Endothelial cell of umbilical vein (primary cell): ENCODE data around the gene HTR3E. TPM values are rescaled to one million over a fixed set of nuclear protein-coding genes. Genes with fewer than 3 reads are reported as not detected.

Experiments
- BruUV-seq: library from RNA; stranded (reverse); fragments of 400-500 nt; replicated peaks from 2 replicates; lab custom pipeline; 2021; lab: Mats Ljungman, UMichigan
- CTCF ChIA-PET: fragments of 300-600, 350-600 bp; sonication (Branson Sonifier 250); formaldehyde crosslinking; loops from one replicate; lab custom pipeline; 2021; ENCODE audit warnings: antibody characterized with exemption, inconsistent platforms; lab: Charles Lee
- POLR2A ChIA-PET: fragments of 300-600, 350-600 bp; sonication (Branson Sonifier 250); formaldehyde crosslinking; loops from one replicate; lab custom pipeline; 2021; ENCODE audit warnings: antibody characterized with exemption, inconsistent platforms; lab: Charles Lee
- DNase-seq: peaks from one replicate; pipeline ENCODE4 v3.0.0-alpha.2; 2011; ENCODE audit warnings: low read depth, low spot score
- FAIRE-seq: peaks from 2 replicates; lab custom pipeline; 2011; peaks lifted over from hg19 to GRCh38; lab: Jason Lieb, UNC
- H2AFZ ChIP-seq: 2 replicates; pipeline ENCODE4 v1.6.0; 2012; ENCODE audit warnings: low read depth, low read length, control low read depth, inconsistent platforms
- H3K27ac ChIP-seq: 2 replicates; pipeline ENCODE4 v1.5.1; 2011; ENCODE audit warnings: low read depth, mild to moderate bottlenecking, control low read depth, low read length, moderate library complexity; ENCODE audit not compliant: insufficient read depth
- H3K27me3 ChIP-seq, 2 experiments: 2 replicates each; pipeline versions ENCODE4 v1.6.0 to v1.6.1; 2011; ENCODE audit warnings: low read length in 2 of 2, mixed read lengths in 1 of 2; ENCODE audit not compliant: control insufficient read depth in 2 of 2, insufficient read depth in 2 of 2
- H3K36me3 ChIP-seq, 2 experiments: 2 replicates in 1 of 2; 3 replicates in 1 of 2; pipeline ENCODE4 v1.5.1; 2011; ENCODE audit warnings: low read length in 2 of 2, mild to moderate bottlenecking in 1 of 2, moderate library complexity in 1 of 2; ENCODE audit not compliant: control insufficient read depth in 2 of 2, insufficient read depth in 2 of 2; ENCODE audit errors: extremely low read depth in 1 of 2
- H3K4me1 ChIP-seq: 3 replicates; pipeline ENCODE4 v1.5.1; 2011; ENCODE audit warnings: mild to moderate bottlenecking, low read length; ENCODE audit not compliant: control insufficient read depth, insufficient read depth; ENCODE audit errors: extremely low read depth
- H3K4me2 ChIP-seq: 2 replicates; pipeline ENCODE4 v1.6.1; 2011; ENCODE audit warnings: low read length, control low read depth, mixed read lengths; ENCODE audit not compliant: insufficient read depth
- H3K4me3 ChIP-seq, 3 experiments: fragments of 200-600 bp in 1 of 3; sonication (generic), shearing (Covaris generic) in 1 of 3; replicated peaks in 1 of 3; 2 replicates each; pipeline ENCODE4 v1.5.1; 2011 to 2016; ENCODE audit warnings: control low read depth in 3 of 3, low read length in 3 of 3, mild to moderate bottlenecking in 2 of 3, inconsistent platforms in 1 of 3, low read depth in 1 of 3, moderate library complexity in 1 of 3; ENCODE audit not compliant: insufficient read depth in 1 of 3
- H3K79me2 ChIP-seq: 2 replicates; pipeline ENCODE4 v1.6.0; 2012; ENCODE audit warnings: low read length, inconsistent platforms; ENCODE audit not compliant: control insufficient read depth, insufficient read depth
- H3K9ac ChIP-seq: replicated peaks from 2 replicates; pipeline ENCODE3; 2011; ENCODE audit warnings: low read length, control low read depth; ENCODE audit not compliant: insufficient read depth; ENCODE audit errors: extremely low read depth
- H3K9me1 ChIP-seq: replicated peaks from 3 replicates; pipeline ENCODE4 v1.6.0; 2011; ENCODE audit warnings: mild to moderate bottlenecking, low read length; ENCODE audit not compliant: control insufficient read depth, insufficient read depth; ENCODE audit errors: extremely low read depth
- H3K9me3 ChIP-seq: replicated peaks from 2 replicates; pipeline ENCODE4 v1.5.1; 2012; ENCODE audit warnings: low read length, inconsistent platforms; ENCODE audit not compliant: control insufficient read depth, insufficient read depth
- H4K20me1 ChIP-seq: replicated peaks from 2 replicates; pipeline ENCODE3; 2011; ENCODE audit warnings: mild to moderate bottlenecking, low read length; ENCODE audit not compliant: control insufficient read depth, insufficient read depth; ENCODE audit errors: extremely low read depth
- EZH2 ChIP-seq: IDR thresholded peaks from 2 replicates; pipeline ENCODE4 v1.6.1; 2012; ENCODE audit warnings: borderline replicate concordance, low read depth, mild to moderate bottlenecking, moderate library complexity, low read length, inconsistent platforms; ENCODE audit not compliant: severe bottlenecking
- FOS ChIP-seq: IDR thresholded peaks from 2 replicates; pipeline ENCODE4 v1.6.1; 2011; ENCODE audit warnings: mild to moderate bottlenecking, low read length, moderate library complexity, borderline replicate concordance; ENCODE audit not compliant: insufficient read depth
- MAX ChIP-seq: IDR thresholded peaks from 2 replicates; pipeline ENCODE4 v1.6.1; 2011; ENCODE audit not compliant: insufficient read depth, insufficient read length
- dilution Hi-C: fragments of 300-500 bp; cut with MboI; formaldehyde crosslinking; loops from one replicate; pipeline ENCODE4 v1.15.0; 2019; ENCODE audit warnings: low sequenced_read_pairs; ENCODE audit not compliant: extremely low pct_ligation_motif_present
- intact Hi-C: fragments of 100-400 bp; cut with micrococcal nuclease; formaldehyde crosslinking; loops from one replicate; pipeline ENCODE4 v1.10.0; 2022
- polyA plus RNA-seq, 4 experiments: library from polyadenylated mRNA; depleted of rRNA in 3 of 4; stranded (reverse) in 3 of 4; unstranded in 1 of 4; fragments of >200 nt; gene quantifications; 2 replicates each; pipeline versions ENCODE4 v1.2.1 to v1.2.3, GENCODE V29; 2011 to 2012; ENCODE audit warnings: missing spikeins in 1 of 4
- total RNA-seq: library from RNA; stranded (reverse); gene quantifications from 2 replicates; pipeline ENCODE4 v1.2.3, GENCODE V29; 2021

Gene HTR3E
- total and polyA plus RNA-seq, 2 donors (not counting 3 experiments of a cell fraction or from before 2014, with no cell fraction given): not detected

DNA sequence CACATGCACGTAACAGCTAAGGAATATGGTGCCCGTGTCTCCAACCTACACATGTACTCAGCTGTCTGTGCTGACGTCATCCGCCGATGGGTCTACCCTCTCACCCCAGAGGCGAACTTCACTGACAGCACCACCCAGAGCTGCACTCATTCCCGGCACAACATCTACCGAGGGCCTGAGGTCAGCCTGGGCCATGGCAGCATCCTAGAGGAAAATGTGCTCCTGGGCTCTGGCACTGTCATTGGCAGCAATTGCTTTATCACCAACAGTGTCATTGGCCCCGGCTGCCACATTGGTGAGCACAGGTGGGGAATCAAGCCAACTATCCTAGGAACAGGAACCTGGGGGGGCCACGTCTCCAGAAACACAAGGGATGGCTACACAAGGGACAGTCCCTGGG is 43.6 kb downstream of the HTR3E start:
- BruUV-seq: no TSS peak
- POLR2A ChIA-PET: no interaction called here
- intact Hi-C loops (no loop called here), dilution Hi-C loops (no loop called here)
- CTCF ChIA-PET: no interaction called here
- H3K27me3 ChIP-seq: no peaks in the 10 kb centered on the region
- no peaks in the 10 kb centered on the region for H3K9me1 ChIP-seq
- peaks cover 15% of the 10 kb centered on the region for H3K4me1 ChIP-seq
- H3K36me3 ChIP-seq: peaks cover 31 to 38% of the 10 kb centered on the region in 2 experiments
- no peaks in the 10 kb centered on the region for H3K9me3 ChIP-seq
- TF ChIP-seq MAX (no peak), EZH2 (no peak), FOS (no peak)
- no peak overlapping the region for H3K9ac ChIP-seq
- peaks cover 27% of the 10 kb centered on the region for H3K79me2 ChIP-seq
- DNase-seq (no peak), FAIRE-seq (no peak)
- no peak overlapping the region for H3K4me2 ChIP-seq
- H4K20me1 ChIP-seq: no peaks in the 10 kb centered on the region
- H2AFZ ChIP-seq: no peak overlapping the region
- H3K4me3 ChIP-seq: no peak overlapping the region
- H3K27ac ChIP-seq: no peak overlapping the region

DNA sequence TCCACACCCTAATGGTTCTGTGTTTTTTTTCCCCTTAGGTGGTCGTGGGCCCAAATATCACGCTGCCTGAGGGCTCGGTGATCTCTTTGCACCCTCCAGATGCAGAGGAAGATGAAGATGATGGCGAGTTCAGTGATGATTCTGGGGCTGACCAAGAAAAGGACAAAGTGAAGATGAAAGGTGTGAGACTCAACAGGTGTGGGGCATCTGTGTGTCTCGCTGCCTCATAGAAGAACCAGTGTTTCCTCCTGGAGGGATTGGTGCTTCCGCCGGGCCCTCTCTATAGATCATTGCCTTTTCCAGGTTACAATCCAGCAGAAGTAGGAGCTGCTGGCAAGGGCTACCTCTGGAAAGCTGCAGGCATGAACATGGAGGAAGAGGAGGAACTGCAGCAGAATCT is 45.3 kb downstream of the HTR3E start:
- H3K4me3 ChIP-seq: no peak overlapping the region
- no peaks in the 10 kb centered on the region for H4K20me1 ChIP-seq
- peaks cover 9% of the 10 kb centered on the region for H3K79me2 ChIP-seq
- TSS peak; percentile 4 for BruUV-seq
- DNase-seq: no peak
- ChIA-PET POLR2A (no interaction called here), CTCF (no interaction called here)
- H3K9ac ChIP-seq: no peak overlapping the region
- H3K4me2 ChIP-seq: no peak overlapping the region
- no peak overlapping the region for H2AFZ ChIP-seq
- no peaks in the 10 kb centered on the region for H3K9me3 ChIP-seq
- FAIRE-seq: no peak
- no peak overlapping the region for H3K27ac ChIP-seq
- H3K27me3 ChIP-seq: no peaks in the 10 kb centered on the region
- dilution Hi-C loops: no loop called here
- no peak for TF ChIP-seq MAX
- peaks cover 2% of the 10 kb centered on the region for H3K4me1 ChIP-seq
- H3K36me3 ChIP-seq: peaks cover 37 to 38% of the 10 kb centered on the region in 2 experiments
- intact Hi-C loops: no loop called here
- no peaks in the 10 kb centered on the region for H3K9me1 ChIP-seq
